H1 (cell line): ENCODE data around the gene KAZALD1. TPM values are rescaled to one million over a fixed set of nuclear protein-coding genes. Genes with fewer than 3 reads are reported as not detected.

Experiments used
- CTCF ChIA-PET: fragments of 300-600 bp; sonication (Branson Sonifier 250); formaldehyde crosslinking; loops from one replicate; lab custom pipeline; 2021; ENCODE audit not compliant: partially characterized antibody; lab: Charles Lee
- POLR2A ChIA-PET: fragments of 300-600 bp; sonication (Branson Sonifier 250); formaldehyde crosslinking; loops from one replicate; lab custom pipeline; 2021; ENCODE audit warnings: inconsistent platforms; ENCODE audit not compliant: partially characterized antibody; lab: Charles Lee
- DNase-seq, 2 experiments: peaks; one replicate each; pipeline versions ENCODE4 v3.0.0 to v3.0.0-alpha.2; 2010 to 2022; ENCODE audit warnings: low spot score in 2 of 2, low read depth in 1 of 2, mixed read lengths in 1 of 2
- FAIRE-seq: peaks from 2 replicates; lab custom pipeline; 2011; peaks lifted over from hg19 to GRCh38; lab: Jason Lieb, UNC
- H2AFZ ChIP-seq: 2 replicates; pipeline ENCODE4 v1.8.1; 2012; ENCODE audit warnings: low read length, inconsistent platforms
- H2AK5ac ChIP-seq: 2 replicates; pipeline ENCODE4 v1.6.1; 2013; ENCODE audit warnings: low read depth, low read length
- H2BK120ac ChIP-seq: replicated peaks from 2 replicates; pipeline ENCODE3; 2013; ENCODE audit warnings: low read depth, low read length, inconsistent platforms
- H2BK12ac ChIP-seq: 2 replicates; pipeline ENCODE4 v1.6.1; 2013; ENCODE audit warnings: low read depth, low read length
- H2BK15ac ChIP-seq: 2 replicates; pipeline ENCODE4 v1.6.1; 2013; ENCODE audit warnings: low read length
- H2BK20ac ChIP-seq: 2 replicates; pipeline ENCODE4 v1.6.1; 2013; ENCODE audit warnings: low read length
- H2BK5ac ChIP-seq: 2 replicates; pipeline ENCODE4 v1.6.1; 2013; ENCODE audit warnings: low read depth, low read length
- H3K14ac ChIP-seq: 2 replicates; pipeline ENCODE4 v1.6.1; 2013; ENCODE audit warnings: inconsistent platforms; ENCODE audit not compliant: insufficient read length
- H3K18ac ChIP-seq: 2 replicates; pipeline ENCODE4 v1.6.1; 2013; ENCODE audit warnings: low read length; ENCODE audit errors: extremely low read depth
- H3K23ac ChIP-seq: 2 replicates; pipeline ENCODE4 v1.6.1; 2013; ENCODE audit warnings: inconsistent platforms; ENCODE audit not compliant: insufficient read length
- H3K23me2 ChIP-seq: 2 replicates; pipeline ENCODE4 v1.6.1; 2013; ENCODE audit warnings: low read depth, low read length
- H3K27ac ChIP-seq: 2 replicates; pipeline ENCODE4 v1.6.1; 2011; ENCODE audit warnings: low read depth, low read length, inconsistent platforms
- H3K27me3 ChIP-seq, 4 experiments: replicated peaks in 1 of 4; 1 replicate in 1 of 4; 2 replicates in 3 of 4; pipeline versions ENCODE4 v1.6.1 to v1.8.1; 2011 to 2013; ENCODE audit warnings: low read length in 3 of 4, mild to moderate bottlenecking in 3 of 4, inconsistent platforms in 2 of 4, mixed read lengths in 2 of 4, moderate library complexity in 1 of 4; ENCODE audit not compliant: control insufficient read depth in 3 of 4, insufficient read depth in 3 of 4; ENCODE audit errors: extremely low read depth in 1 of 4
- H3K36me3 ChIP-seq, 4 experiments: 2 replicates each; pipeline versions ENCODE4 v1.6.1 to v1.8.1; 2011 to 2013; ENCODE audit warnings: mild to moderate bottlenecking in 4 of 4, low read length in 3 of 4, moderate library complexity in 2 of 4, control low read depth in 1 of 4, inconsistent platforms in 1 of 4; ENCODE audit not compliant: insufficient read depth in 4 of 4, control insufficient read depth in 2 of 4
- H3K4ac ChIP-seq: replicated peaks from 2 replicates; pipeline ENCODE3; 2013; ENCODE audit warnings: low read length, low read depth, mixed read lengths, inconsistent platforms; ENCODE audit not compliant: insufficient read length
- H3K4me1 ChIP-seq, 4 experiments: replicated peaks in 1 of 4; 1 replicate in 1 of 4; 2 replicates in 3 of 4; pipeline versions ENCODE4 v1.6.1 to v1.8.1; 2011 to 2013; ENCODE audit warnings: low read length in 3 of 4, inconsistent platforms in 2 of 4, mixed read lengths in 1 of 4; ENCODE audit not compliant: insufficient read depth in 4 of 4, control insufficient read depth in 3 of 4
- H3K4me2 ChIP-seq, 2 experiments: 2 replicates each; pipeline versions ENCODE4 v1.6.1 to v1.8.1; 2011 to 2013; ENCODE audit warnings: low read depth in 2 of 2, low read length in 2 of 2, control low read depth in 1 of 2, inconsistent platforms in 1 of 2, mild to moderate bottlenecking in 1 of 2; ENCODE audit not compliant: insufficient read depth in 1 of 2
- H3K4me3 ChIP-seq, 4 experiments: fragments of 200-600, 300-600 bp in 1 of 4; sonication (generic), shearing (Covaris generic), sonication (Bioruptor Twin) in 1 of 4; 2 replicates each; pipeline versions ENCODE4 v1.5.1 to v1.8.1; 2011 to 2016; ENCODE audit warnings: low read length in 4 of 4, low read depth in 3 of 4, control low read depth in 2 of 4, inconsistent platforms in 2 of 4, mild to moderate bottlenecking in 2 of 4, mixed read lengths in 1 of 4, moderate library complexity in 1 of 4; ENCODE audit not compliant: insufficient read depth in 2 of 4; ENCODE audit errors: extremely low read depth in 1 of 4
- H3K56ac ChIP-seq: replicated peaks from 2 replicates; pipeline ENCODE3; 2013; ENCODE audit warnings: low read depth, mild to moderate bottlenecking, mixed read lengths, low read length, inconsistent platforms; ENCODE audit not compliant: insufficient read length
- H3K79me1 ChIP-seq: 2 replicates; pipeline ENCODE4 v1.6.1; 2013; ENCODE audit warnings: low read depth, low read length, control low read depth
- H3K79me2 ChIP-seq, 2 experiments: 2 replicates each; pipeline versions ENCODE4 v1.6.1 to v1.8.1; 2012 to 2013; ENCODE audit warnings: low read length in 2 of 2, mild to moderate bottlenecking in 2 of 2, inconsistent platforms in 1 of 2; ENCODE audit not compliant: insufficient read depth in 2 of 2, control insufficient read depth in 1 of 2
- H3K9ac ChIP-seq, 4 experiments: replicated peaks in 1 of 4; 1 replicate in 1 of 4; 2 replicates in 3 of 4; pipeline versions ENCODE4 v1.6.1 to v1.8.1; 2011 to 2013; ENCODE audit warnings: low read depth in 3 of 4, low read length in 3 of 4, control low read depth in 2 of 4, mild to moderate bottlenecking in 2 of 4, moderate library complexity in 2 of 4, inconsistent platforms in 1 of 4; ENCODE audit errors: extremely low read depth in 1 of 4
- H3K9me3 ChIP-seq, 2 experiments: 2 replicates each; pipeline versions ENCODE4 v1.6.1 to v1.8.1; 2012 to 2013; ENCODE audit warnings: mild to moderate bottlenecking in 2 of 2, moderate library complexity in 2 of 2, control low read depth in 1 of 2, inconsistent platforms in 1 of 2, low read depth in 1 of 2, low read length in 1 of 2, mixed read lengths in 1 of 2; ENCODE audit not compliant: insufficient read depth in 2 of 2
- H4K20me1 ChIP-seq, 2 experiments: replicated peaks in 1 of 2; 2 replicates each; pipeline versions ENCODE3 to v1.8.1; 2011 to 2013; ENCODE audit warnings: inconsistent platforms in 2 of 2, low read length in 2 of 2, mild to moderate bottlenecking in 1 of 2; ENCODE audit not compliant: insufficient read depth in 2 of 2, control insufficient read depth in 1 of 2
- H4K5ac ChIP-seq: 2 replicates; pipeline ENCODE4 v1.6.1; 2013; ENCODE audit warnings: low read length, low read depth, mixed read lengths, inconsistent platforms; ENCODE audit not compliant: insufficient read length
- H4K8ac ChIP-seq: 2 replicates; pipeline ENCODE4 v1.8.0; 2013; ENCODE audit warnings: mild to moderate bottlenecking, moderate library complexity, low read length, inconsistent platforms; ENCODE audit not compliant: insufficient read depth; ENCODE audit errors: extremely low read depth
- H4K91ac ChIP-seq: replicated peaks from 2 replicates; pipeline ENCODE3; 2013; ENCODE audit warnings: low read length, mixed read lengths, inconsistent platforms; ENCODE audit not compliant: insufficient read length
- CEBPB ChIP-seq: IDR thresholded peaks from 2 replicates; pipeline ENCODE4 v1.6.1; 2012; ENCODE audit warnings: low read depth, low read length
- CREB1 ChIP-seq: IDR thresholded peaks from 2 replicates; pipeline ENCODE4 v1.6.1; 2012; ENCODE audit warnings: inconsistent platforms
- EP300 ChIP-seq, 2 experiments: IDR thresholded peaks; 1 replicate in 1 of 2; 2 replicates in 1 of 2; pipeline ENCODE4 v1.6.1; 2011 to 2012; ENCODE audit warnings: low read depth in 2 of 2, low read length in 2 of 2, mild to moderate bottlenecking in 2 of 2, borderline replicate concordance in 1 of 2, inconsistent platforms in 1 of 2, moderate library complexity in 1 of 2
- KDM1A ChIP-seq: fragments of 200-600, 300-600 bp; sonication (generic); IDR thresholded peaks from 2 replicates; pipeline ENCODE4 v1.7.1; 2016; ENCODE audit warnings: mild to moderate bottlenecking, low read length, borderline replicate concordance
- KDM5A ChIP-seq: fragments of 200-600 bp; IDR thresholded peaks from 2 replicates; pipeline ENCODE4 v1.7.1; 2012; ENCODE audit warnings: mild to moderate bottlenecking, low read length, inconsistent platforms, mixed read lengths
- POLR2A ChIP-seq, 2 experiments: IDR thresholded peaks; 1 replicate in 1 of 2; 2 replicates in 1 of 2; pipeline ENCODE4 v1.6.1; 2011; ENCODE audit warnings: low read depth in 2 of 2, low read length in 2 of 2, mild to moderate bottlenecking in 2 of 2; ENCODE audit errors: control extremely low read depth in 1 of 2
- RBBP5 ChIP-seq: IDR thresholded peaks from 2 replicates; pipeline ENCODE4 v1.7.1; 2012; ENCODE audit warnings: low read depth, mild to moderate bottlenecking, inconsistent platforms, low read length, moderate library complexity, borderline replicate concordance
- TBP ChIP-seq: IDR thresholded peaks from 2 replicates; pipeline ENCODE4 v1.6.1; 2011; ENCODE audit warnings: low read depth, low read length, improper control_type of control experiment
- ZNF274 ChIP-seq: IDR thresholded peaks from 2 replicates; pipeline ENCODE4 v1.7.0; 2012; ENCODE audit warnings: low read length, borderline replicate concordance; ENCODE audit errors: extremely low read depth
- WGBS, 2 experiments: shearing (Covaris generic) in 1 of 2; methylation state at CpG; one replicate each; pipeline versions ENCODE4 v1.1.6 to v1.1.7; 2013 to 2015; ENCODE audit warnings: low lambda C conversion rate in 2 of 2, mixed read lengths in 2 of 2, inconsistent platforms in 1 of 2, low coverage in 1 of 2, missing lambda C conversion rate in 1 of 2; ENCODE audit not compliant: insufficient replicate concordance in 2 of 2, insufficient coverage in 1 of 2, insufficient read length in 1 of 2; ENCODE audit errors: extremely low coverage in 1 of 2, missing lambda C conversion rate in 1 of 2; 5-methylcytosine and 5-hydroxymethylcytosine counted together
- polyA plus RNA-seq, 7 experiments: library from polyadenylated mRNA; depleted of rRNA in 3 of 7; stranded (reverse) in 5 of 7; unstranded in 2 of 7; fragments of >200 nt in 5 of 7; fragments of 200-250 nt in 2 of 7; gene quantifications; 1 replicate in 5 of 7; 2 replicates in 1 of 7; 4 replicates in 1 of 7; pipeline versions ENCODE4 v1.2.1 to v1.2.3, GENCODE V29; 2011 to 2013; ENCODE audit warnings: missing spikeins in 2 of 7, mixed read lengths in 2 of 7
- total RNA-seq: library from RNA; stranded (reverse); fragmentation: NEBNext Ultra II Directional; extraction: Animal tissue kit (Norgen Biotek cat#: 25700); gene quantifications from 2 replicates; pipeline ENCODE4 v1.2.1, GENCODE V29; 2021
- TF ChIP-seq, protein P1 (sequence below): IDR thresholded peaks from 2 replicates; pipeline ENCODE4 v1.6.1; 2011; ENCODE audit warnings: low read length, improper control_type of control experiment
- TF ChIP-seq, protein P2 (sequence below), 3 experiments: IDR thresholded peaks; 1 replicate in 2 of 3; 2 replicates in 1 of 3; pipeline versions ENCODE4 v1.5.1 to v1.6.1; 2011; ENCODE audit warnings: low read length in 3 of 3, mild to moderate bottlenecking in 3 of 3, inconsistent platforms in 2 of 3, low read depth in 1 of 3, moderate library complexity in 1 of 3; ENCODE audit not compliant: insufficient read depth in 1 of 3; ENCODE audit errors: control extremely low read depth in 1 of 3

Gene KAZALD1
- total and polyA plus RNA-seq, 2 of the 8 experiments (the other 6 are each of a cell fraction or from before 2014, with no cell fraction given): 0.65 to 1.9 TPM

DNA sequence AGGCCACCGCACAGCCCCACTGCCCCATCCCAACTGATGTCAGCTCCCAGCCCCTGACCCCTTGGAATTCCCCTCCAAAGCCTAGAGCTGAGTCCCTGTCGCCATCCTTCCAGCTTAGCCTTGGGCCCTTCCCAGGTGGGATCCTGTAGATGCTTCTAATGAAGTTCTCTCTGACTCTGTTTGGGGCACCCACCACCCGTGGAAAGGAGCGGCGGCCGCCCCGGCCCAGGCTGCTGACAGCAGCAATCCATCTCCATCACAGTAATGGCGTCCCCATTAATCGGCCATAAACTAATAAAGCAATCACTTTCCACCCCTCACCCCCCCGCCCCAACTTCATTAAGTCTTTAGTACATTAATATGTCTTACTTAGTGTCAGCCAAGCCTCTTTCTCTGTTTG, 25.6 kb downstream of the KAZALD1 start:
- H3K9me3 ChIP-seq: no peaks in the 10 kb centered on the region
- H4K5ac ChIP-seq: no peak overlapping the region
- H2BK12ac ChIP-seq: no peak overlapping the region
- H3K4ac ChIP-seq: no peak overlapping the region
- H3K27me3 ChIP-seq: peaks cover 0 to 18% (median 4%) of the 10 kb centered on the region in 4 experiments; a peak in 5 of 7 replicates
- no peaks in the 10 kb centered on the region for H3K79me2 ChIP-seq
- H3K36me3 ChIP-seq: no peaks in the 10 kb centered on the region
- no peaks in the 10 kb centered on the region for H3K79me1 ChIP-seq
- DNase-seq (no peak), FAIRE-seq (no peak)
- no peak overlapping the region for H3K4me2 ChIP-seq
- H3K23me2 ChIP-seq: peaks cover 2% of the 10 kb centered on the region; the same call in 1 of the 2 replicates
- no peak overlapping the region for H2BK120ac ChIP-seq
- H4K91ac ChIP-seq: no peak overlapping the region
- WGBS, 2 experiments: 89% methylated on average over 10 of the region's 10 CpGs; no CpG with 5 or more reads in 1 of the 2 experiments
- no peak overlapping the region for H2AFZ ChIP-seq
- POLR2A ChIA-PET: no interaction called here
- H3K27ac ChIP-seq: no peak overlapping the region
- no peak overlapping the region for H2BK15ac ChIP-seq
- H4K8ac ChIP-seq: no peak overlapping the region
- no peak overlapping the region for H3K4me3 ChIP-seq
- no peak overlapping the region for H3K56ac ChIP-seq
- H3K9ac ChIP-seq: no peak overlapping the region
- no peak overlapping the region for H2BK20ac ChIP-seq
- no peak overlapping the region for H3K23ac ChIP-seq
- H2AK5ac ChIP-seq: no peak overlapping the region
- no peak overlapping the region for H3K14ac ChIP-seq
- H3K18ac ChIP-seq: no peak overlapping the region
- H2BK5ac ChIP-seq: no peak overlapping the region
- H4K20me1 ChIP-seq: peaks cover 0 to 1% of the 10 kb centered on the region in 2 experiments
- CTCF ChIA-PET: interaction anchor here (2.9 to 59.5 kb wide), 3 partner anchors 11 to 55 kb away, joined by 15 to 2176 read pairs (median 323); partner anchors contain the start of genes KAZALD1, PDZD7 and SFXN3
- H3K4me1 ChIP-seq: no peaks in the 10 kb centered on the region
- TF ChIP-seq POLR2A (IDR thresholded peaks at IDR 0.05; ENCODE audit: control extremely low read depth in 1 of 2, low read depth in 2 of 2, low read length in 2 of 2) (no peak), RBBP5 (no peak), CREB1 (no peak), CEBPB (no peak), KDM5A (no peak), TBP (no peak), ZNF274 (no peak), KDM1A (no peak), EP300 (IDR thresholded peaks at IDR 0.05; ENCODE audit: borderline replicate concordance in 1 of 2, low read depth in 2 of 2, low read length in 2 of 2) (no peak)
- TF ChIP-seq, protein P1, sequence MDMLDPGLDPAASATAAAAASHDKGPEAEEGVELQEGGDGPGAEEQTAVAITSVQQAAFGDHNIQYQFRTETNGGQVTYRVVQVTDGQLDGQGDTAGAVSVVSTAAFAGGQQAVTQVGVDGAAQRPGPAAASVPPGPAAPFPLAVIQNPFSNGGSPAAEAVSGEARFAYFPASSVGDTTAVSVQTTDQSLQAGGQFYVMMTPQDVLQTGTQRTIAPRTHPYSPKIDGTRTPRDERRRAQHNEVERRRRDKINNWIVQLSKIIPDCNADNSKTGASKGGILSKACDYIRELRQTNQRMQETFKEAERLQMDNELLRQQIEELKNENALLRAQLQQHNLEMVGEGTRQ: no peak
- TF ChIP-seq, protein P2, sequence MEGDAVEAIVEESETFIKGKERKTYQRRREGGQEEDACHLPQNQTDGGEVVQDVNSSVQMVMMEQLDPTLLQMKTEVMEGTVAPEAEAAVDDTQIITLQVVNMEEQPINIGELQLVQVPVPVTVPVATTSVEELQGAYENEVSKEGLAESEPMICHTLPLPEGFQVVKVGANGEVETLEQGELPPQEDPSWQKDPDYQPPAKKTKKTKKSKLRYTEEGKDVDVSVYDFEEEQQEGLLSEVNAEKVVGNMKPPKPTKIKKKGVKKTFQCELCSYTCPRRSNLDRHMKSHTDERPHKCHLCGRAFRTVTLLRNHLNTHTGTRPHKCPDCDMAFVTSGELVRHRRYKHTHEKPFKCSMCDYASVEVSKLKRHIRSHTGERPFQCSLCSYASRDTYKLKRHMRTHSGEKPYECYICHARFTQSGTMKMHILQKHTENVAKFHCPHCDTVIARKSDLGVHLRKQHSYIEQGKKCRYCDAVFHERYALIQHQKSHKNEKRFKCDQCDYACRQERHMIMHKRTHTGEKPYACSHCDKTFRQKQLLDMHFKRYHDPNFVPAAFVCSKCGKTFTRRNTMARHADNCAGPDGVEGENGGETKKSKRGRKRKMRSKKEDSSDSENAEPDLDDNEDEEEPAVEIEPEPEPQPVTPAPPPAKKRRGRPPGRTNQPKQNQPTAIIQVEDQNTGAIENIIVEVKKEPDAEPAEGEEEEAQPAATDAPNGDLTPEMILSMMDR (IDR thresholded peaks at IDR 0.05; ENCODE audit: control extremely low read depth in 1 of 3, insufficient read depth in 1 of 3, low read depth in 1 of 3, low read length in 3 of 3): no peak
